BJ (cell line): Measurements from ENCODE around the gene ZNF620. TPM values are rescaled to one million over a fixed set of nuclear protein-coding genes. Genes with fewer than 3 reads are reported as not detected.

Source experiments
- CTCF ChIA-PET: fragments of 350-600 bp; formaldehyde crosslinking; extraction: SDS; loops from one replicate; lab custom pipeline; 2021; ENCODE audit warnings: antibody characterized with exemption, inconsistent platforms; lab: Yijun Ruan, JAX
- POLR2A ChIA-PET: fragments of 300-600 bp; sonication (Branson Sonifier 250); formaldehyde crosslinking; extraction: SDS; loops from one replicate; lab custom pipeline; 2021; ENCODE audit warnings: antibody characterized with exemption; lab: Charles Lee
- DNase-seq: peaks from one replicate; pipeline ENCODE4 v3.0.0-alpha.2; 2011; ENCODE audit warnings: low read depth
- H3K27me3 ChIP-seq: 2 replicates; pipeline ENCODE4 v1.6.0; 2011; ENCODE audit warnings: low read length; ENCODE audit not compliant: control insufficient read depth, insufficient read depth
- H3K36me3 ChIP-seq: 2 replicates; pipeline ENCODE4 v1.5.1; 2011; ENCODE audit warnings: low read length; ENCODE audit not compliant: control insufficient read depth, insufficient read depth
- H3K4me3 ChIP-seq: 2 replicates; pipeline ENCODE4 v1.5.1; 2011; ENCODE audit warnings: low read depth, mild to moderate bottlenecking, control low read depth, low read length
- CTCF ChIP-seq: IDR thresholded peaks from 2 replicates; pipeline ENCODE4 v1.5.1; 2011; ENCODE audit warnings: low read depth, mild to moderate bottlenecking, control low read depth, inconsistent platforms, low read length, moderate library complexity; ENCODE audit not compliant: insufficient read depth
- polyA plus RNA-seq: library from polyadenylated mRNA; depleted of rRNA; stranded (reverse); fragments of >200 nt; gene quantifications from 2 replicates; pipeline ENCODE4 v1.2.3, GENCODE V29; 2011

ZNF620 gene
- polyA plus RNA-seq, 1 experiment: 0.27 TPM

- no peaks in the 10 kb centered on the region for H3K27me3 ChIP-seq
- CTCF ChIA-PET: no interaction called here
- POLR2A ChIA-PET: interaction anchor here (0.6 kb wide), 1 partner anchor 1578 kb away, joined by 5 read pairs; no protein-coding TSS in a partner anchor
- DNase-seq: no peak
- H3K4me3 ChIP-seq: no peak overlapping the region
- H3K36me3 ChIP-seq: peaks cover 8% of the 10 kb centered on the region
- no peak for TF ChIP-seq CTCF
Measured at GRCh38 chr3:40490916-40491315, 14.9 kb upstream of the ZNF620 start.

- Histone ChIP-seq H3K4me3 (no peak overlapping the region), H3K27me3 (no peaks in the 10 kb centered on the region), H3K36me3 (no peaks in the 10 kb centered on the region; the same call in 1 of the 2 replicates)
- ChIA-PET CTCF (no interaction called here), POLR2A (no interaction called here)
- no peak for TF ChIP-seq CTCF
- DNase-seq: no peak
Measured at GRCh38 chr3:40494698-40495097, 11.1 kb upstream of the ZNF620 start.

GRCh38 chr3:40497288-40497687, 8.6 kb upstream of the ZNF620 start:
- TF ChIP-seq CTCF: no peak
- ChIA-PET POLR2A (no interaction called here), CTCF (no interaction called here)
- H3K36me3 ChIP-seq: no peaks in the 10 kb centered on the region
- no peak for DNase-seq
- no peaks in the 10 kb centered on the region for H3K27me3 ChIP-seq
- H3K4me3 ChIP-seq: no peak overlapping the region

- CTCF ChIA-PET: no interaction called here
- no peak overlapping the region for H3K4me3 ChIP-seq
- TF ChIP-seq CTCF: no peak
- H3K36me3 ChIP-seq: no peaks in the 10 kb centered on the region
- no peaks in the 10 kb centered on the region for H3K27me3 ChIP-seq
- POLR2A ChIA-PET: no interaction called here
- DNase-seq: no peak
Measured at GRCh38 chr3:40499952-40500351, 5.9 kb upstream of the ZNF620 start.

- no peaks in the 10 kb centered on the region for H3K27me3 ChIP-seq
- no peak for TF ChIP-seq CTCF
- DNase-seq: no peak
- no peaks in the 10 kb centered on the region for H3K36me3 ChIP-seq
- ChIA-PET POLR2A (no interaction called here), CTCF (interaction anchor here (2.2 kb wide), 1 partner anchor 25 kb away, joined by 4 read pairs; the partner anchor contains the start of gene ZNF619)
- H3K4me3 ChIP-seq: no peak overlapping the region
Measured at GRCh38 chr3:40502034-40502433, 3.8 kb upstream of the ZNF620 start.
